GM18508 (cell line): ENCODE data around the gene ZNRF1.

Source experiments
- ATAC-seq: cut with Tn5 transposase; IDR thresholded peaks from one replicate; pipeline ENCODE4 v1.9.1; 2021; ENCODE audit warnings: moderate number of reproducible peaks; ENCODE audit not compliant: insufficient read depth, unreplicated experiment

ZNRF1 gene

GRCh38 chr16:75052481-75053202, 53.8 kb downstream of the ZNRF1 start:
- no peak for ATAC-seq

GRCh38 chr16:75053791-75054555, 55.1 kb downstream of the ZNRF1 start:
- no peak for ATAC-seq

- ATAC-seq: no peak
These were observed 55.7 kb downstream of the ZNRF1 start for GRCh38 chr16:75054556-75054947.

- ATAC-seq: no peak
These were observed 60.0 kb downstream of the ZNRF1 start for GRCh38 chr16:75058806-75059205.

GRCh38 chr16:75059411-75059810, 60.6 kb downstream of the ZNRF1 start:
- no peak for ATAC-seq

- no peak for ATAC-seq
These were observed 61.9 kb downstream of the ZNRF1 start for GRCh38 chr16:75060723-75061122.

GRCh38 chr16:75061669-75062068, 62.8 kb downstream of the ZNRF1 start:
- ATAC-seq: no peak

- ATAC-seq: no peak
These were observed 63.5 kb downstream of the ZNRF1 start for GRCh38 chr16:75062135-75062975.

- ATAC-seq: no peak
These were observed 64.1 kb downstream of the ZNRF1 start for GRCh38 chr16:75062976-75063346.

- no peak for ATAC-seq
These were observed 64.8 kb downstream of the ZNRF1 start for GRCh38 chr16:75063549-75064088.

- no peak for ATAC-seq
These were observed 65.8 kb downstream of the ZNRF1 start for GRCh38 chr16:75064403-75065148.

GRCh38 chr16:75065149-75065505, 66.3 kb downstream of the ZNRF1 start:
- no peak for ATAC-seq

GRCh38 chr16:75065521-75066149, 66.8 kb downstream of the ZNRF1 start:
- no peak for ATAC-seq

- ATAC-seq: no peak
These were observed 68.1 kb downstream of the ZNRF1 start for GRCh38 chr16:75066861-75067447.

GRCh38 chr16:75068085-75069031, 69.5 kb downstream of the ZNRF1 start:
- ATAC-seq: no peak

GRCh38 chr16:75070012-75070841, 71.4 kb downstream of the ZNRF1 start:
- ATAC-seq: no peak

- no peak for ATAC-seq
These were observed 72.8 kb downstream of the ZNRF1 start for GRCh38 chr16:75071621-75072020.
